ENCODE measurements around the gene FGF12.

DNA sequence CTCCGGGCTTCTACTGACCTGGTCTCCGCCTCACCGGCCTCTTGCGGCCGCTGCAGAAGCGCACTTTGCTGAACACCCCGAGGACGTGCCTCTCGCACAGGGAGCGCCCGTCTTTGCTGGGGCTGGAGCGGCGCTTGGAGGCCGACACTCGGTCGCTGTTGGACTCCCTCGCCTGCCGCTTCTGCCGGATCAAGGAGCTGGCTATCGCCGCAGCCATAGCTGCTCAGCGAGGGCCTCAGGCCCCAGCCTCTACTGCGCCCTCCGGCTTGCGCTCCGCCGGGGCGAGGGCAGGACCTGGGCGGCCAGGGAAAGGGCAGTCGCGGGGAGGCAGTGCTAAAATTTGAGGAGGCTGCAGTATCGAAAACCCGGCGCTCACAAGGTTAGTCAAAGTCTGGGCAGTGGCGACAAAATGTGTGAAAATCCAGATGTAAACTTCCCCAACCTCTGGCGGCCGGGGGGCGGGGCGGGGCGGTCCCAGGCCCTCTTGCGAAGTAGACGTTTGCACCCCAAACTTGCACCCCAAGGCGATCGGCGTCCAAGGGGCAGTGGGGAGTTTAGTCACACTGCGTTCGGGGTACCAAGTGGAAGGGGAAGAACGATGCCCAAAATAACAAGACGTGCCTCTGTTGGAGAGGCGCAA is 319.2 kb downstream of the FGF12 start:
- TF ChIP-seq TCF7L2 (IDR thresholded peaks at IDR 0.05; ENCODE audit: borderline replicate concordance, extremely low read depth, insufficient read depth, insufficient read length) (no peak), SP1 (IDR thresholded peaks at IDR 0.05; ENCODE audit: low read depth) (no peak), POLR2A (IDR thresholded peaks at IDR 0.05; ENCODE audit: borderline replicate concordance, extremely low read depth, insufficient read depth, insufficient read length) (no peak)
